CD4-positive, CD25-positive, alpha-beta regulatory T cell (primary cell): Measurements from ENCODE around the gene TLR5. TPM values are rescaled to one million over a fixed set of nuclear protein-coding genes. Genes with fewer than 3 reads are reported as not detected.

Experiments
- ATAC-seq, 2 donors: fragments of 150-1000 bp; cut with Tn5 transposase; one replicate each; pipeline ENCODE4 v1.10.0; 2021; ENCODE audit warnings: low read depth in 2 of 2, moderate number of reproducible peaks in 2 of 2, moderate library complexity in 1 of 2
- DNase-seq, 3 donors: peaks; one replicate each; pipeline versions ENCODE4 v3.0.0 to v3.0.0-alpha.2; 2012 to 2022; ENCODE audit warnings: mixed read lengths in 1 of 3
- H3K27ac ChIP-seq: one replicate; pipeline ENCODE4 v1.7.0; 2013; ENCODE audit warnings: mild to moderate bottlenecking, low read length; ENCODE audit not compliant: insufficient read depth, poor library complexity, severe bottlenecking
- H3K27me3 ChIP-seq: one replicate; pipeline ENCODE4 v1.7.0; 2013; ENCODE audit warnings: low read length; ENCODE audit not compliant: control insufficient read depth, insufficient read depth
- H3K36me3 ChIP-seq: one replicate; pipeline ENCODE4 v1.7.0; 2013; ENCODE audit warnings: mild to moderate bottlenecking, low read length, moderate library complexity; ENCODE audit not compliant: control insufficient read depth, insufficient read depth
- H3K4me1 ChIP-seq: 2 replicates; pipeline ENCODE4 v1.7.0; 2013; ENCODE audit warnings: mild to moderate bottlenecking, low read length; ENCODE audit not compliant: insufficient read depth, control insufficient read depth, poor library complexity, severe bottlenecking
- H3K4me3 ChIP-seq: one replicate; pipeline ENCODE4 v1.7.0; 2013; ENCODE audit warnings: low read depth, mild to moderate bottlenecking, low read length, moderate library complexity
- H3K9me3 ChIP-seq, 2 experiments: 1 replicate in 1 of 2; 2 replicates in 1 of 2; pipeline ENCODE4 v1.7.0; 2013; ENCODE audit warnings: low read length in 2 of 2, mild to moderate bottlenecking in 1 of 2, moderate library complexity in 1 of 2; ENCODE audit not compliant: control insufficient read depth in 2 of 2
- H3K27ac Mint-ChIP-seq, 3 donors: one replicate each; pipeline ENCODE4 v1.8.0; 2020 to 2022; ENCODE audit warnings: mild to moderate bottlenecking in 3 of 3, mixed read lengths in 3 of 3, moderate library complexity in 2 of 3
- H3K27me3 Mint-ChIP-seq: one replicate; pipeline ENCODE4 v1.8.0; 2022; ENCODE audit warnings: mild to moderate bottlenecking, mixed read lengths
- H3K36me3 Mint-ChIP-seq: one replicate; pipeline ENCODE4 v1.8.0; 2020; ENCODE audit warnings: mixed read lengths
- H3K4me1 Mint-ChIP-seq, 4 donors: one replicate each; pipeline ENCODE4 v1.8.0; 2020 to 2022; ENCODE audit warnings: mixed read lengths in 4 of 4, mild to moderate bottlenecking in 1 of 4
- H3K4me3 Mint-ChIP-seq, 4 donors: one replicate each; pipeline ENCODE4 v1.8.0; 2020 to 2022; ENCODE audit warnings: mild to moderate bottlenecking in 4 of 4, mixed read lengths in 4 of 4, moderate library complexity in 3 of 4
- H3K9me3 Mint-ChIP-seq, 7 donors: one replicate each; pipeline ENCODE4 v1.8.0; 2020 to 2022; ENCODE audit warnings: mixed read lengths in 7 of 7, mild to moderate bottlenecking in 3 of 7, moderate library complexity in 2 of 7
- polyA plus RNA-seq, 4 donors: library from polyadenylated mRNA; unstranded; fragments of 300-500 nt; fragmentation: Illumina TruSeq; gene quantifications; one replicate each; pipeline ENCODE4 v1.2.3, GENCODE V29; 2021
- total RNA-seq: library from RNA; stranded (reverse); gene quantifications from one replicate; pipeline ENCODE4 v1.2.3, GENCODE V29; 2022

TLR5 gene
- total and polyA plus RNA-seq, 5 donors from 2014 or later, result 0.84 to 9.5 (median 5.0) TPM

- no peaks in the 10 kb centered on the region for H3K36me3 Mint-ChIP-seq
- H3K9me3 ChIP-seq, result no peaks in the 10 kb centered on the region
- H3K4me1 ChIP-seq, result peaks cover 15% of the 10 kb centered on the region
- ATAC-seq, result no peak
- no peak overlapping the region for H3K27ac ChIP-seq
- H3K27me3 ChIP-seq, result peaks cover 4% of the 10 kb centered on the region
- H3K36me3 ChIP-seq, result no peaks in the 10 kb centered on the region
- peak overlapping the region in 1 of 4 donors; percentile 49 for H3K4me3 Mint-ChIP-seq
- no peak overlapping the region for H3K4me3 ChIP-seq
- DNase-seq, result no peak
- H3K9me3 Mint-ChIP-seq, result no peaks in the 10 kb centered on the region
- peaks cover 27% of the 10 kb centered on the region for H3K27me3 Mint-ChIP-seq
- peak overlapping the region in 1 of 3 donors; percentile 49 for H3K27ac Mint-ChIP-seq
- H3K4me1 Mint-ChIP-seq, result peaks cover 0 to 26% (median 6%) of the 10 kb centered on the region in 4 donors
Measured at GRCh38 chr1:223137455-223138085, 5.5 kb downstream of the TLR5 start.

- peaks cover 28% of the 10 kb centered on the region for H3K27me3 Mint-ChIP-seq
- Histone ChIP-seq H3K9me3 (no peaks in the 10 kb centered on the region), H3K27ac (peak overlapping the region; percentile 2), H3K36me3 (no peaks in the 10 kb centered on the region), H3K4me1 (peaks cover 11% of the 10 kb centered on the region), H3K27me3 (peaks cover 4% of the 10 kb centered on the region), H3K4me3 (no peak overlapping the region)
- ATAC-seq, result peak in 1 of 2 donors; percentile 32
- no peak overlapping the region for H3K4me3 Mint-ChIP-seq
- no peak for DNase-seq
- peaks cover 0 to 18% (median 4%) of the 10 kb centered on the region in 4 donors for H3K4me1 Mint-ChIP-seq
- no peaks in the 10 kb centered on the region for H3K9me3 Mint-ChIP-seq
- H3K36me3 Mint-ChIP-seq, result no peaks in the 10 kb centered on the region
- H3K27ac Mint-ChIP-seq, result peak overlapping the region in 1 of 3 donors; percentile 23
Measured at GRCh38 chr1:223136086-223136485, 7.0 kb downstream of the TLR5 start.

DNA sequence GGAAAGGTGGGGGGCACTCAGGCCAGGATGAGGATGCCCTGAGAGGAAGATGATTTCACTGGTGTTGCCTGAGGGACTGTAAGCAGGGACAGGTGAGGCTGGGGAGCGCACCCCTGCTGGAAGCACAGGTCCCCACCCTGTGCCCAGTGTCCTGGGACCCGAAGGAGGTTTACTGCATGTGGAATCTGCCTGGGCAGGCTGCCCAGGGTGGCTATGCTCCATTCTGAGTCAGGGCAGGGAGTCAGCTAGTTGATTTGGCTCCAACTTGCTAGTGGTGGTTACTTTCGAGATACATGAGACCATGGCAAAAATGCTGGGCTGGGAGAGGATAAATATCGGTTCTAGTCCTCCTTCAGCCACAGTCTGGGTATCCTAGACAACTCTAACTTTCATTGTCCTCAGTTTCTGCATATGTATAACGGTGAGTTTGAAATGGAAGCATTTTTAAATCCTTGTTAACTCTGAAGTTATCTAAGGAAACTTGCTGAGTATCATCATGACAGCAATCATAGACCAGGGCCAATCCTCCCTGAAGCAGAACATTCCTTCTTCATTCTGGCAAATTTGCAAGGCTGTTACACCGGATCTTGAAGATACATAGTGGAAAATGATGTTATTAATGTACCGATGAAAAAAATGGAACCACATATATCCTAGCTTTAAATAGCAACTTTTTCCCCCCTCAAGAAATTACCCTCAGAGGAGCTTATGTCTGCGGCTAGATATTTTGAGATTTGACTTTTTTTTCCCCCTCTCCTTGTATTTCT is 7.7 kb downstream of the TLR5 start:
- peaks cover 0 to 19% (median 3%) of the 10 kb centered on the region in 4 donors for H3K4me1 Mint-ChIP-seq
- no peak overlapping the region for H3K27ac ChIP-seq

DNA sequence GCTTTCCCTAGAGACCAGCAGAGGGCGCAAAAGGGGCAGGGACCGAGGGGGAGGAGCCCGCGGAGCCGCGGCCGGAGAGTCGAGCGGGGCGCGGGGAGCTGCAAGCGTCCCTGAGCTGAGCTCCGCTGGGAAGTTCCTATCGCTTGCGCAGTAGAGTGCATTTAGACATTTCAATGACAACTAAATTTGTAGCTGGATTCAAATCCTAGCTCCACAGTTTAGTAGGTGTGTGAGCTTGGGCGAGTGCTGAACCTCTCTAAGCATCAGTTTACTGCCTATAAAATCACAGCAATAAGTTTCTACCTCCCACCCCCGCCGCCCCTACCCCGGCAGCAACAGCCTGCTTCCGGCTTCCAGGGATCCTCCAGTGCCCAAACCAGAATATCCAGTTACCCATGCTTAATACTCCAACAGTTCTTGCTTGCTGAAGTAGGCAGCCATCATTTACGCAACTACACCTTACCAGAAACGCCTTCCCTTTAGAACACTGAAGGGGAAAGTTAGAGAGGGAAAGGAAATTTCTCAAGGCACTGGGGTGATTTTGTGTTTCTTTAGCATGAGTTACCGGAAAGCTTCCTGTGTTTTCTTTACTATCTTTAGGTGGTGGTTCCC is 9.1 kb downstream of the TLR5 start:
- H3K4me3 ChIP-seq, result peak overlapping the region; percentile 70
- Mint-ChIP-seq H3K27ac (no peak overlapping the region), H3K9me3 (peaks cover 0 to 1% (median 0%) of the 10 kb centered on the region in 7 donors), H3K4me3 (peak overlapping the region in 3 of 4 donors; percentile 51 to 69 (median 68)), H3K36me3 (no peaks in the 10 kb centered on the region), H3K27me3 (peaks cover 28% of the 10 kb centered on the region), H3K4me1 (peaks cover 0 to 25% (median 3%) of the 10 kb centered on the region in 4 donors)
- peak; percentile 66 to 78 (median 75) for DNase-seq
- H3K27ac ChIP-seq, result no peak overlapping the region
- ATAC-seq, result peak; percentile 76 to 85
- no peaks in the 10 kb centered on the region for H3K36me3 ChIP-seq
- H3K4me1 ChIP-seq, result peaks cover 19% of the 10 kb centered on the region
- H3K27me3 ChIP-seq, result peaks cover 4% of the 10 kb centered on the region
- no peaks in the 10 kb centered on the region for H3K9me3 ChIP-seq

More for the DNA sequence above, 7.7 kb downstream of the TLR5 start:
- Mint-ChIP-seq H3K27ac (peak overlapping the region in 1 of 3 donors; percentile 13), H3K27me3 (peaks cover 28% of the 10 kb centered on the region), H3K9me3 (no peaks in the 10 kb centered on the region), H3K4me3 (peak overlapping the region in 1 of 4 donors; percentile 24), H3K36me3 (no peaks in the 10 kb centered on the region)
- Histone ChIP-seq H3K4me1 (peaks cover 11% of the 10 kb centered on the region), H3K36me3 (no peaks in the 10 kb centered on the region), H3K9me3 (no peaks in the 10 kb centered on the region), H3K27me3 (peaks cover 4% of the 10 kb centered on the region), H3K4me3 (no peak overlapping the region)
- ATAC-seq (no peak), DNase-seq (no peak)

DNA sequence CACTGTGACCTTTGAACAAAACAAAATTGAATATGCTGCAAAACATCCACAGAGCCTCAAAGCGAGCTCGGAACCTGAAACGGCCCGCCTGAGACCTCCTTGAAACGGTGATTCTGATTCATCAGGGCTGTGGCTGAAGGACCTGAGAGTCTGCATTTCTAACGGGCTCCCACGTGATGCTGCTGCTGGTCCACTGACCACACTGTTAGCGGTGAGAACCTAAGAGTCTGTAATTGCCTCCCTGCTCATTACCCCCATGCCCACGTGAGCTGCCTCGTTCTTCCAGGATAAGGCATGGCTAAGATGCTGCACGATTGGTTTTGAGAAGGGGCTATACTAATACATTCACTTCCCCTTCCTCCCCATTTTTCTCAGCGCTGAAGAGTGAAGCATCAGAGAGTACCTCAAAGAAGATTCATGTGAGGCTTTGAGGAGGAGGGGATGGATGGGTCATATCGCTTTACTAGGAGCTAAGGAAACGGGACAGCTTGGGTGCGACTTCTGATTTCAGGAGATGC is 9.7 kb downstream of the TLR5 start:
- peak overlapping the region in 3 of 4 donors; percentile 51 to 69 (median 68) for H3K4me3 Mint-ChIP-seq
- peaks cover 0 to 28% (median 2%) of the 10 kb centered on the region in 4 donors for H3K4me1 Mint-ChIP-seq
- peaks cover 28% of the 10 kb centered on the region for H3K27me3 Mint-ChIP-seq
- H3K36me3 Mint-ChIP-seq, result no peaks in the 10 kb centered on the region
- no peak overlapping the region for H3K27ac Mint-ChIP-seq
- H3K27me3 ChIP-seq, result peaks cover 4% of the 10 kb centered on the region
- no peak for DNase-seq
- no peak for ATAC-seq
- no peaks in the 10 kb centered on the region for H3K36me3 ChIP-seq
- H3K9me3 ChIP-seq, result no peaks in the 10 kb centered on the region
- H3K4me1 ChIP-seq, result peaks cover 19% of the 10 kb centered on the region
- peaks cover 0 to 1% (median 0%) of the 10 kb centered on the region in 7 donors for H3K9me3 Mint-ChIP-seq
- H3K27ac ChIP-seq, result no peak overlapping the region
- peak overlapping the region; percentile 70 for H3K4me3 ChIP-seq

DNA sequence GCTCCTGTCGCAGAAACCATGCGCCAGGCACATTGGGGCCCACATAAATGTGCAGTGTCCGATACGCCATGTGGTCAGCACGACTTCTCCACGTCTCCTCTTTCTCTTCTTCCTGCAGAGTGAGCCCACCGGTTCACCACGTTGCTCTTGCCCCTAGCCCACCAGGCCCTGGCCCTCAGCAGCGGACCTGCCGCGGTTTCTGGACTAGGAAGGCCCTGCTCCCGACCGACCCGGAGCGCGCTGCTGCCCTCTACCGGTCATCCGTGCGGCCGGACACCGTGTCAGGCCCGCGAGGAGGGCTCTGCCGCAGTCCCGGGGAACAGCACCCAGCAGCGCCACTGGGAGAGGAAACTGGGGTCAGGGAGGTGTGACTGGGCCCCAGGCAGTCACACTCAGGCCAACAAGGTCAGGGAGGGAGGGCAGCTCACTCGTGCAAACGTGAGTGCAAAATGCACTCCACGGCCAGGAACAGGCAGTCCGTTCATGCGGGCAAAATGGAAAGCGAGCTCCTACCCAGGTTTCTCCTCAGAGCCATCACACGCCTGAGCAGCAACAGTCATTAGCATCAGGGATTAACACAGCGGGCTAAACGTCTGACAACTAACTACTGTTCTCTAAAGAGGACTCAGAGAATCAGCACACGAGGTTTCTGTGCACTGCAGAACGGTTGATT is 13.7 kb downstream of the TLR5 start:
- no peaks in the 10 kb centered on the region for H3K36me3 ChIP-seq
- Mint-ChIP-seq H3K36me3 (no peaks in the 10 kb centered on the region), H3K9me3 (peaks cover 0 to 1% (median 0%) of the 10 kb centered on the region in 7 donors), H3K27me3 (peaks cover 16% of the 10 kb centered on the region), H3K4me1 (peaks cover 0 to 20% (median 0%) of the 10 kb centered on the region in 4 donors), H3K4me3 (peak overlapping the region in 1 of 4 donors; percentile 56), H3K27ac (no peak overlapping the region)
- H3K4me1 ChIP-seq, result peaks cover 19% of the 10 kb centered on the region
- no peaks in the 10 kb centered on the region for H3K9me3 ChIP-seq
- ATAC-seq (peak; percentile 40 to 46), DNase-seq (peak; percentile 30 to 42 (median 41))
- no peak overlapping the region for H3K4me3 ChIP-seq
- H3K27ac ChIP-seq, result no peak overlapping the region
- no peaks in the 10 kb centered on the region for H3K27me3 ChIP-seq

DNA sequence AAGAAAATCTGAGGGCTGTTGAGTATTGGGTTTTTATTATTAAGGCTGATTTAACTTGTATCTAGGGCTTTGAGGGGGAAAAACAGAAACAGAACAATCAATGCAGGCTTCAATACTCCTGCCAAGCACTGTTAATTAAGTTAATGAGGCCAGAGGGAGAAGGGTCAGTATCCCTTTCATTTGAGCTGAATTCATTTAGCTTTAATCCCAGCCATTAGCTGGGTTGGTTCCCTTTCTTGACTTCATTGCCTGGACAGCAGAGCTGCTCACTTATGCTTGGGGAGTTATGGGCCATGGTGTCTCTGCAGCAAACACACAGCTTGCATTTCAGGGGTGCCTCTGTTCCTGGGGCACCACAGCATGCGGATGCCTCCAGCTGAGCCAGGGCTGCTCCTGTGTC is 16.3 kb downstream of the TLR5 start:
- peaks cover 14% of the 10 kb centered on the region for H3K4me1 ChIP-seq
- H3K36me3 Mint-ChIP-seq, result no peaks in the 10 kb centered on the region
- no peak overlapping the region for H3K4me3 Mint-ChIP-seq
- H3K4me1 Mint-ChIP-seq, result peaks cover 3 to 20% (median 7%) of the 10 kb centered on the region in 4 donors
- H3K27ac ChIP-seq, result no peak overlapping the region
- peaks cover 0 to 1% (median 0%) of the 10 kb centered on the region in 7 donors for H3K9me3 Mint-ChIP-seq
- no peaks in the 10 kb centered on the region for H3K9me3 ChIP-seq
- DNase-seq (no peak), ATAC-seq (no peak)
- no peak overlapping the region for H3K27ac Mint-ChIP-seq
- H3K4me3 ChIP-seq, result no peak overlapping the region
- no peaks in the 10 kb centered on the region for H3K27me3 ChIP-seq
- H3K27me3 Mint-ChIP-seq, result peaks cover 10% of the 10 kb centered on the region
- H3K36me3 ChIP-seq, result no peaks in the 10 kb centered on the region
